HG03460 (cell line): Measurements from ENCODE around the gene LRP10.
A peak's percentile ranks its signal among the peaks of the same experiment; 100 is the strongest.
"Not testable (repeated sequence)": the region's sequence is repeated elsewhere in the genome, so short reads cannot be mapped to it uniquely, and the experiment has no call there.

Source experiments
- ATAC-seq: cut with Tn5 transposase; IDR thresholded peaks from one replicate; pipeline ENCODE4 v1.9.1; 2021; ENCODE audit not compliant: unreplicated experiment

The LRP10 gene, protein sequence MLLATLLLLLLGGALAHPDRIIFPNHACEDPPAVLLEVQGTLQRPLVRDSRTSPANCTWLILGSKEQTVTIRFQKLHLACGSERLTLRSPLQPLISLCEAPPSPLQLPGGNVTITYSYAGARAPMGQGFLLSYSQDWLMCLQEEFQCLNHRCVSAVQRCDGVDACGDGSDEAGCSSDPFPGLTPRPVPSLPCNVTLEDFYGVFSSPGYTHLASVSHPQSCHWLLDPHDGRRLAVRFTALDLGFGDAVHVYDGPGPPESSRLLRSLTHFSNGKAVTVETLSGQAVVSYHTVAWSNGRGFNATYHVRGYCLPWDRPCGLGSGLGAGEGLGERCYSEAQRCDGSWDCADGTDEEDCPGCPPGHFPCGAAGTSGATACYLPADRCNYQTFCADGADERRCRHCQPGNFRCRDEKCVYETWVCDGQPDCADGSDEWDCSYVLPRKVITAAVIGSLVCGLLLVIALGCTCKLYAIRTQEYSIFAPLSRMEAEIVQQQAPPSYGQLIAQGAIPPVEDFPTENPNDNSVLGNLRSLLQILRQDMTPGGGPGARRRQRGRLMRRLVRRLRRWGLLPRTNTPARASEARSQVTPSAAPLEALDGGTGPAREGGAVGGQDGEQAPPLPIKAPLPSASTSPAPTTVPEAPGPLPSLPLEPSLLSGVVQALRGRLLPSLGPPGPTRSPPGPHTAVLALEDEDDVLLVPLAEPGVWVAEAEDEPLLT

DNA sequence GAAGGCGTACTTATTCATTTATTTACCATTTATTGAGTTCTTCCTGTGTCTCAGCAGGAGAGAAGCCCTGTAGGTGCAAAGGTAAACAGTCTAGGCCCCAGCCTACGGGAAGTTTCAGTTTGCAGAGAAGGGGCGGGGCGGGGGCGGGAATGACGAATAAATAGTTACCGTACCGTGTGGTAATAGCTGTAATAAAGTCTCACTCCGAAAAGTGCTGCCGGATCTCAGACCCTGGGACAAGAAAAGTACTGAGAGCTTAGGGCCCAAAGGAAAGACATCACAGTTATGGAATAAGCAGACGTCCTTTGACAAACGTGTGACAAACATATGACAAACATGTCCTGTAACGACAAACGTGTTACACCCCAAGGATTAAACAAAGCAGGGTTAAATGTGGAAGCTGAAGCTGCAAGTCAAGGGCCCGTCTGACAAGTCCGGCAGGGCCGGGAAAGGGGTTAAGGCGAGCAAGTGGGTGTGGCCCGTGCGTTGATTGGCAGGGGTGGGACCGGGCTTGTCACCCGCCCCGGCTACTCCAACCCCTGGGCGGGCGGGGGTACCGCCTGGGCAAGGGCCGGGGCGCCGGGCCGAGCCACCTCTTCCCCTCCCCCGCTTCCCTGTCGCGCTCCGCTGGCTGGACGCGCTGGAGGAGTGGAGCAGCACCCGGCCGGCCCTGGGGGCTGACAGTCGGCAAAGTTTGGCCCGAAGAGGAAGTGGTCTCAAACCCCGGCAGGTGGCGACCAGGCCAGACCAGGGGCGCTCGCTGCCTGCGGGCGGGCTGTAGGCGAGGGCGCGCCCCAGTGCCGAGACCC lies at the start of gene LRP10:
Gene LRP10 (plus strand): TSS at position 517 of the 809 bp plus-strand sequence. CDS start 564 bp downstream, outside the sequence.
- peak; percentile 77 for ATAC-seq

DNA sequence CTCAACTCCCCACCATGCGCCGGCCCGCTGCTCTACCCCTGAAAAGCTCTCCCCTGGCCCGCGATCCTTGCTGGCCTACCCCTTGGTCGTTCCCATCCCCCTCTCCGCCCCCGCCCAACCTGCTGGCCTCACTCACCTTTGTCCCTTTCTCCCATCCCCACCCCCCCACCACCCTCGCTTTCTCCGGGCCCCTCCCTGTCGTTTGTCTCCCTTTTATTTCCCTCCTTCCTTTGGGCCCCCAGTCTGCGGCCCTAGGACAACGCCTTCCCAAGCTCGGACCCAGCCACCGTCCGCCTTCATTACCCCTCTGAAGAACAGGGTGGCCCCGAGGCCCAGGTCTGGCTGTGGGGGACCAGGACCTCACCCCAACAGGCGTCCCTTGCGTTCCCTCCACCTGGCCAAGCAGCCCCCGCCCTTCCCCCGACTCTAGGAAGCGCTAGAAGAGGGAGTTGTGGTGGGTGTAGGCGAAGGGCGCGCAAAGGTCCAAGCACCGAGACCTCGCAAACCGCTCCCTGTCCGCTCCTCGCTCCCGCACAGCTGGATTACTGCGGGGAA lies 49.4 kb upstream of the LRP10 start:
- ATAC-seq: no peak

DNA sequence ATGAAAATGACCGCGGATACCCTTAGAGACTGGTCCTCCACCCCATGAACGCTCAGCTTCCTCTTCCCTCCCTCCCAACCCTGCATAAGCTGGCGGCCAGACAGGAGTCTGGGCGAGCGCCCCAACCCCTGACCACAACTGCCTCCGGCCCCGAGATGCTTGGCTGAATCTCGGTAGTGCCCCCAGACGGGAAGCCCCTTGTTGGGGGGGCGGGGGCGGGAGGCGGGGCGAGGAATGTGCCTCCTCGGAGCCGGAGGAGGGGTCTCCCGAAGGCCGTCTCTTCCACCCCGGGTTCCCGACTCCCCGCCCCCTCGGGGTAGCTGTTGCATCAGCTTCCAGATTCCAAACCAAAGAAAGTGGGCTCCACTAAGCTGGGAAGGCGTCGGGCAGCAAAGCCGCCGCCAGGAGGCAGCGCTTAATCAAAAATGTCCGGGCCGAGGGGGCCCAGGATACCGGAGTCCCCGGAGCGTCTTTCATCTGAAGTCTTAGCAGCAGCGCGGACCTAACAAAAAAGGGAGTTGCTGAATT lies 48.9 kb upstream of the LRP10 start:
- peak; percentile 45 for ATAC-seq

DNA sequence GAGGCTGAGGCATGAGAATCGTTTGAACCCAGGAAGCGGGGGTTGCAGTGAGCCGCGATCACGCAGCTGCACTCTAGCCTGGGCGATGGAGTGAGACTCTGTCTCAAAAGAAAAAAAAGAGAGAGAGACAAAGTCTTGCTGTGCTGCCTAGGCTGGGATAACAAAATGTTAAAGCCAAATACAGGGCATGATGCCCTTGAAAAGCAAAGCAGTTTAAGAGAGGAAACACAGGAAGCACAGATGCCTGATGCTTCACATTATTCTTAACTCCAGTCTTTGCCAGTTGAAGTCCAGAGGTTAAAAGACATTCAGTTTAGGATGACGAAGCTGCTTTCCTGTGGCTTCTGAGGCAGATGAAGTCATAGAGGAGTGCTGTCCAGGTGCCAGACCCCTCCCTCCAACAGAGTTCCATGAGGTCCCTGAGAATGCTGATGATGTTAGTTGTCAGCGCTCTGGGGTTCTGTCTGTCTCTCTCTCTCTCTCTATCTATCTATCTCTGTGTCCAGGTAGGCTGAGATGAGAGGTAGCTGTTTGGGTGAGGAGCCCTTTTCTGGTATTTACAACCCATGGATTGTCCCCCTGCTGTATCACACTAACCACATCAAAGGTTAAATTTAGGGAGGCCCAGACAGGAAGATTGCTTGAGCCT lies 46.7 kb upstream of the LRP10 start:
- ATAC-seq: no peak

DNA sequence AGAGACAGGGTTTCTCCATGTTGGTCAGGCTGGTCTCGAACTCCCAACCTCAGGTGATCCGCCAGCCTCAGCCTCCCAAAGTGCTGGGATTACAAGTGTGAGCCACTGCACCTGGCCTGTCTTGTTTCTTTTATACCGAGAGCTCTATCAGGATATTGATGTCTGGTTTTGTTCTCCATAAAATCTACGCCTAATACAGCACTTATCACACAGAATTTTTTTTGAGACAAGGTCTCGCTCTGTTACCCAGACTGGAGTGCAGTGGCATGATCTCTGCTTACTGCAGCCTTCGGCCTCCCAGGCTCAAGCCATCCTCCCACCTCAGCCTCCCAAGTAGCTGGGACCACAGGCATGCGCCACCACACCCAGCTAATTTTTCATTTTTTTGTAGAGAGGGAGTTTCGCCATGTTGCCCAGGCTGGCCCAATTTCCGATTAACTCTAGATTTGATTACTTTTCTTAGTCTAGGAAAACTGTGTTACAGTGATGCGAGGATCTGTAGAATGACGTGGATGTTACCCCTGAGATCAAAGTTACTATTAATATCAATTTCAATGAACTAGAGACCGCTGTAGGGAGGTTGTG lies 42.4 kb upstream of the LRP10 start:
- not testable (repeated sequence) for ATAC-seq

DNA sequence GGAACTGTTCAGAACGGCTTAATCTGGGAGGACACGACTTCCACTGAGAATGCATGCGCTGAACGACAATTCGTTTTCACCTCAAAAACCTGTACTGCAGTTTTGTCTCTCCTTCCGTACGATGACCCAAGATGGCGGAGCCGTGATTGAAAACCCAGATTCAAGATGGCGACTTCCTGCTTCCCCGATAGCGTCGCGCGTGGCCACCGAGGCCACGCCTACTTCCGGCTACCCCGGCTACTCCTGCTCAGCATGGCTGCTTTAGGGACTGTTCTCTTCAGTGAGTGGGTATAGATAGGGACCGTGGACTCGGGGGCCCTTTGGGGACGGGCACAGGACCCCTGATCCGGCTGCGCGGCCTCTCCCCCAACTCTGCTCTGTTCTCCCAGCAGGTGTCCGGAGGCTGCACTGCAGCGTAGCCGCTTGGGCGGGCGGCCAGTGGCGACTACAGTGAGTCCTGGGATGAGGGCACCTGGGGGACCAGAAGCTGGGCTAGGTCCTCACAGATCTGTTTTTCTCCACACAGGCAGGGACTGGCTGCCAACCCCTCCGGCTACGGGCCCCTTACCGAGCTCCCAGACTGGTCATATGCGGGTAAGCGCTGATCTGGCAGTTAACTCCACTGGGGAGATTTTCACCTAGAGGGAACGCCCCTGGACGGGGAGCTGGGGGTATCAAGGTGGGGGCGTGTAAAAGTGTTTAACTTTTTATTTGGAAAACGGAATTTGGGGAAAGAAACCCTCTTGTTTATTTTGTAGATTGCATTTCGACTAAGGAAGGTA lies 41.7 kb upstream of the LRP10 start, which contains the start of gene MRPL52:
Gene MRPL52 (plus strand): TSS at position 227 of the 782 bp plus-strand sequence. CDS start 26 bp downstream, at position 253.
- peak; percentile 70 for ATAC-seq

DNA sequence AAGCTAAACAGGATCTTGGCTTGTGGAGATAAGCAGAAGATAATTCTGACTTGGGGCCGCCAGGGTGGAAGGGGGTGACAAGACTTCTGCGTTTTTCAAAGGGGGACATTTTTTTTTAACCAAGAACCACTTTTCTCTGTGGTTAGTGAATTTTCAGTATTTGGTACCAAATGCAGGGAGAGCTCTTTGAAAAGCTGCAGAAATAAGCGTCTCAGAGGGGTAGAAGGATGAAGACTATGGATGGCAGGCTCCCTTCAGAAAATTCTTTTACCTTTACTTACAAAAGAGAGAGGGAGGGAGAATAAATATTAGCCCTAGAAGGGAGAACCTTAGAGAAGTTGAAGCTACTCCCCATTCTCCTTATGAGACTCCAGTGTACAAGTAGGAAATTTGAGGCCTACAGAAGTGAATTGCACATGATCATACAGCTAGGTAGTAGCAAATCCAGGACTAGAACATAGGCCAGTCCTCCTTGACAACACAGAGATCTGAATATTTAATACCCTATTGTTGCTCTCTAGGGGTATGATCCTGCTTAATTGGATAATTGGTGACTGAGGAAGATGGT lies 41.0 kb upstream of the LRP10 start:
- ATAC-seq: no peak

DNA sequence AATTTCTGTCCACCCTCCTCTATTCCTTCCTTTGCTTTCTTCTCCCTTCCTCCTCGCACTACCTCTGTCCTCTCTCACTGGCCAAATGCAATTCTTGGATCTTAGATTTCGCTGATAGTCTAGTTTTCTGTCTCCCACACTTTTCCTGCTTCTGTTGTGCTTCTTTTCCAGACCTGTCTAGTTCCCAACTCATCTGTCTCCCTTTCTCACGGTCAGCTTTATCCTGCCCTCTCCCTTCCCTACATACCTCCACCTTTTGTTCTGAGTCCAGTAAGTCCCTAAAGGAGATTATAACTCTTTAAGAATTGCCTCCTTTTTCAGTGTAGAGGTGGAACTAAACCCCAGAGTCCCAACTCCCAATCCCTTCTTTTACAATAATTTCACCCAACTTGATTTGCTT lies 36.0 kb upstream of the LRP10 start:
- no peak for ATAC-seq

DNA sequence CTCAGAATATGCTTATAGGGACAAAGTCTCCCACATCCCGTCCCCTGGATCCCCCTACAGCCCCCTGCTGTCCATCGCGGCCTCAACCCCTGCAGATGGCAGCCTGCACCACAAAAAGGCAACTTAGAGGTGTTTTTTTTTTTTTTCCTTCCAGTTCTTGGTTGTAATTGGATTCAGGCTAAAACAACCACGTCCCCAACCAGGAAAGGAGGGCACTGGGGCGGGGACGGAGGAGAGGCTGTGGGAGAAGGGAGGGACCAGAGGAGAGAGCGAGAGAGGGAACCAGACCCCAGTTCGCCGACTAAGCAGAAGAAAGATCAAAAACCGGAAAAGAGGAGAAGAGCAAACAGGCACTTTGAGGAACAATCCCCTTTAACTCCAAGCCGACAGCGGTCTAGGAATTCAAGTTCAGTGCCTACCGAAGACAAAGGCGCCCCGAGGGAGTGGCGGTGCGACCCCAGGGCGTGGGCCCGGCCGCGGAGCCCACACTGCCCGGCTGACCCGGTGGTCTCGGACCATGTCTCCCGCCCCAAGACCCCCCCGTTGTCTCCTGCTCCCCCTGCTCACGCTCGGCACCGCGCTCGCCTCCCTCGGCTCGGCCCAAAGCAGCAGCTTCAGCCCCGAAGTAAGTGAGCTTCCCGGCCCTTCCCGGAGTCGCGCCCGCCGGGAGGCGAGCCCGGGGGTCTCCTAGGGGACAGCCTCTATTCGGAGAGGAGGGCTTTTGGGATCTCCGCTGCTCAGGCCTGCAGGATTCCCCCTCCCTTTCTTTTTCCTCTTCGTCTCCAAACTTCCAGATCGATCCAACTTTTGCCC lies 35.0 kb upstream of the LRP10 start, which contains the start of gene MMP14:
Gene MMP14 (plus strand): TSS at position 285 of the 813 bp plus-strand sequence. CDS start 233 bp downstream, at position 518.
- no peak for ATAC-seq

DNA sequence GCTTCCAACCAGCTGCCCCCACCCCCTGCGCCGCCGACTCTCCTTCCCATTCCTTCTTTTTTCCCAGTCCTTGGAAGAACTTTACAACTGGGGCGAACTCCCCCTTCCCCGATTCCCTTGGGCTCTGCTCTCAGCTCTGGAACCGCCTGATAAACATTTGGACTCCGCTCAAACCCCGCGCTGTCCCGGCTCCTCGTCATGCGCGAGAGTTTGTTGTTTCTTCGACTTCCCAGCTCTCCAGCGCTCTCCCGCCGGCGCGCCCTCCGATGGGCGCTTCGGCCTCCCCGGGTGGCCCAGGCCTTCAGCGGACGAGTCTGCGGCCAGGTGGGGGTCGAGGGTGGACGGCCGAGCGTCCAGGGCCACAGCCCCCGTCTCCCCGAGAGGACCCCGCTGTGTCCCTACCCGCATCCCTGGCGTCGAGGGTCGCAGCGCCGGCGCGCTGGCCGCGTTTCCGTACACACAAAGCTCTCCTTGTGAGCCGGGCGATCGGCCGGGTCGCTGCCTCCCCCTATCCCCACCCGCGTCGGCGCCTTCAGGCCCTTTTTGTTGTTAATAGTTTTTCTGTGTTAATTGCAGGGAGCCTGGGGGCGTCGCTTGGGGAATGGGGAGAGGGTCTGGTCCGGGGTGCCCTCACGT lies 34.3 kb upstream of the LRP10 start:
- no peak for ATAC-seq

DNA sequence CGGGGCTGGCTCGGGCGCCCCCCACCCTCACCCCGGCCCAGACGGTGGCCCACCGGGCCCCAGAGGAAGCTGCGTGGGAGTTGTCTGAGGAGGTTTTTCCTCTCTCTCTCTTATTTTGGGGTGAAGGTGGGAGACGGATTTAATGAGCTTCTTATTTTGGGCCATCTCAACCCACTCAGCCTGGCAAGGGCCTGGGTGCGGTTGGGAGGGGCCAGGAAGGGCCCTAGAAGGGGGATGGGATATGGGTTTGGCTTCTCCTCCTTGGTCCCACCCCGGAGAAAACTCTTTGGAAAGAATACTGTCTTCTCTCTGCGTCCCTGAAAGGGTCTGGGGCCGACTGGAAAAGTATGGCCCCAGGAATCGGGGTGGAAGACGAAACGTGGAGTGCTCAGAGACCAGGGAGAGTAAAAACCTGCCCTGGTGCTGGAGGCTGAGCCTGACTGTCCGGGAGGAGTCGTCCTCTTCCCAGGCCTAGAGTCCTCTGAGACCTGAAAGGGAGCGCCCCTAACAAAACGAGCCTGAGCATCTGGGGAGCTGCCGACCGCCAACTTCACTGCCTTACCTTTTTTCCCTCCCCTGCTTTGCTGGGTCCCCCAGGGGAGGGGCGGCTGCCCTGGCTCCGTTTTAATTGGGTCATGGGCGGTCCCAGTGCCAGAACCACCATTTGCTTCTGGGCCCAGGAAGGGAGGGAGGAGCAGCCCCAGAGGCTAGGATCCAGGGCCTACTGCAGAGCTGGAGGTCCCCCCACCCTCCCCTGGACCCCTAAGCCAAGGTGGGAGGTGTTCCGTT lies 33.6 kb upstream of the LRP10 start:
- ATAC-seq: no peak

DNA sequence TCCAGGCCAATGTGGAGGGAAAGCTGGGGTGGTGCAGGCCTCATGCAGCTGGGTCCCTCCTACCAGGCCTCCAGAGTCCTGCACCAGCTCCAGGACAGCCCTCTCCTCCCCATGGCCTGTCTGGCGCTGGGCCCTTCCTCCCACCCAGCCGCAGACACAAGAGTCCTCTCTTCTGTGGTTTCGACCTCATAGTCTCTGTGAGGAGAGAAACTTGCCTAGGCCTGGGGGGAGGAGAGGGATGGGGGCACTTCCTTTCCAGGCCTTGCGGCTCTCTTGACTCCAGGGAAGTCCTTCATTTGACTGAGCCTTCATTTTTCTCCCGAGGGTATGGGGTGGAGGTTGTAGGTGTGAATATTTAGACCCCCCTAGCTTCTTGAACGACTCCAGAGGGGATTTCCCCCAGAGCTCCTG lies 32.9 kb upstream of the LRP10 start:
- no peak for ATAC-seq

DNA sequence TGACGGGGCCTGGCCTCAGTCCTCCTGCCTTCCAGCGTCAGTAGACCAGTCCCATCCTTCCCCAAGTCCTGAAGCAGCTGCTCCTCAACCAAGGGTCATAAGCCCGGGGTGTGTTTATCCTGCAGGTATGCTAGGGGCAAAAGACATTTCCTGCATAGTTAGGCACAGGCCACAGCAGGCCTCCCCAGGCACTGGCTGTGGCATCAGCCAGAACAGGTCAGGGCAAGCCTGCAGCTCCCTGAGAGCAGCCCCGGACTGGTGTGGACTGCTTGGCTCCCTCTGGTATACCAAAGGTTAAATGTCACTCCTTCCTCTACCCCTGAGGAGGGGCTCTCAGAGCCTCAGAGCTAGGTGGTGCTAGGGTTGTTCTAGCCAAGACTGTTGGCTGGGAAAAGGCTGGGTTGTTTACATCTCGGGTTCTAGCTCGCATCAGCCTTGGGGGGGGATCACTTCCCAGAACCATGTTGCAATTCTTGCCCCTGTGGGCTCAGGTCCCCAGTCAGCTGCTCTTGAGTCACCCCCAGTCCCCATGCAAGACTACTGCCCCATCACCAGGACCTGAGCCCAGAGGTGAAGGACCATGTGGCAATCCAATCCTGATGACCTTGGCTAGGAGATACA lies 32.3 kb upstream of the LRP10 start:
- ATAC-seq: no peak

DNA sequence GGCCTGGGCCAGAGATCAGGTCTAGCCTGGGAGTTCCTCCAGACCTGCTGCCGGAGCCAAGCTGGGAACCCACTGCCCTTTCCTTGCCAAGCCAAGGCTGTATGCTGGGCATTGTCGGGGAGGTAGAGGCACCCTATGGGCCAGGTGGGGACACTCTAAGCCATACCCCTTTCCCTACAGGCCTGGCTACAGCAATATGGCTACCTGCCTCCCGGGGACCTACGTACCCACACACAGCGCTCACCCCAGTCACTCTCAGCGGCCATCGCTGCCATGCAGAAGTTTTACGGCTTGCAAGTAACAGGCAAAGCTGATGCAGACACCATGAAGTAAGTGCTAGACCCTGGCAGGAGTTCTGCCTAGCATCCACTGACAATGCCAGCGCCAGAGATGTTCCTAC lies 30.2 kb upstream of the LRP10 start:
- ATAC-seq: no peak

DNA sequence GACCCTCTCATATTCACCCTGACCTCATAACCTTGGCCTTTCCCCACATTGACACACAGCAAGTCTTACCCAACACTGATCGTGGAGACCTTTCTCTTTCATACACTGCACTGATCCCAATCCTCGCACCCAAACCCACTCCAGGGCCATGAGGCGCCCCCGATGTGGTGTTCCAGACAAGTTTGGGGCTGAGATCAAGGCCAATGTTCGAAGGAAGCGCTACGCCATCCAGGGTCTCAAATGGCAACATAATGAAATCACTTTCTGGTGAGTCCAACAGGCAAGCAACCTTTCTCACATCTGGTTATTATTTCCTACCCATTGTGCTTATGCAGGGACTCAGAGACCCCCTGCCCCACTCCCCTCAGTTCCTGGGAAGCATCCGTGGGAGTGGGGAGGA lies 29.8 kb upstream of the LRP10 start:
- no peak for ATAC-seq
